NCI-H510A (cell line): ENCODE data around the gene RTL9.
"Not testable (repeated sequence)": the region's sequence is repeated elsewhere in the genome, so short reads cannot be mapped to it uniquely, and the experiment has no call there.

Source experiments
- DNase-seq: peaks from one replicate; lab custom pipeline; 2025; lab: John Stamatoyannopoulos, UW

RTL9 gene

GRCh38 chrX:110406250-110406649 lies 47.6 kb downstream of the RTL9 start:
- not testable (repeated sequence) for DNase-seq

DNA sequence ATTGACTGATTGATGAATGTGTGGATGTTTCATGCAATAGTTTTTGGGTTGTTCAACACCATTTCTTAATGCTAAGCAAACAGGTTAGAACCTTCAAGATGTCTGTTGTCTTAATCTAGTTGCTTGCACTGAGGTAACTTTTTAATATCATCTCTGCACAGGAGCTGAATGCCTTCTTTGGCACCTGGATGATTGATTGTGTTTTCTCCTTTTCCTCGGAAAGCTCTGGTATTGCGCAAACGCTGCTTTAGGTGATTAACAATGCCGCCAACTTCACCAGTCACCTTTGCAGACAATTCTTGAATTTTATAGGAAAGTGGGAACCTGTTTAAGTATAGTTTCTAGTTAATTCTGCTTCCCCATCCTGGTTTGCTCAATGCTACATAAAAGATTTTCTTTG lies 48.2 kb downstream of the RTL9 start:
- no peak for DNase-seq

DNA sequence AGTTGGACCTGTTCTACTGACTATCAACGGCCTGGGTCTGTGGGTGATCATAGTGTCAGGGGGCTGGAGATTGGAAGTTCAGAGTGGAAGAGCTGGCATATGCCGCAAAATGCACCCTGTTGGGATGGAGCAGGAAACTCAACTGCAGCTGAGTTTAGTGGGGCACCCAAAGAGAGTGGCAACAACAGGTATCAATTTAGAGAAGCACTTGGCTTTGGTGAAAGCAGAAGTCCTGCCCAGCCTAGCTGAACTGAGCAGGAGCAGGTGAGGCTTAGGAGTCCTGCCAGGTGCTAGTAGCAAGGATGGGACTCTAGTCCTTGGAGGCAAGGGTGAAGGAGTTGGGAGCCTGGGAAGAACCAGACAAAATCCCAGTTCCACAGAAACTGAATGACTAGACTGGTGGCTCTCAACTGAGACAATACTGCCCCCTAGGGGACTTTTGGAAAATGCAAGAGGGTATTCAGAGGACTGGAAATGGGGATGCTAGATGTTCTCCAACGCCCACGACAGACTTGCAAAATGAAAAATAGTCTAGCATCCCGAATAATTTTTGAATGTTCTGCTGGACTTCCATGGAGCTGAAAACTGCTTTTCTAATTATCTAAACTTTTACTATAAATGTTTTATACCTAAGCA lies 49.4 kb downstream of the RTL9 start:
- DNase-seq: no peak
